Endothelial cell (in vitro differentiated cells): Measurements from ENCODE around the gene EPHB1. TPM values are rescaled to one million over a fixed set of nuclear protein-coding genes. Genes with fewer than 3 reads are reported as not detected.

Experiments used
- DNase-seq: peaks from one replicate; pipeline ENCODE4 v3.0.0; 2021; ENCODE audit warnings: low spot score
- H3K27ac Mint-ChIP-seq: one replicate; pipeline ENCODE4 v1.8.0; 2021; ENCODE audit warnings: mixed read lengths, inconsistent platforms; ENCODE audit not compliant: unreplicated experiment
- H3K27me3 Mint-ChIP-seq: one replicate; pipeline ENCODE4 v1.8.0; 2021; ENCODE audit warnings: mild to moderate bottlenecking, moderate library complexity, mixed read lengths, inconsistent platforms; ENCODE audit not compliant: unreplicated experiment
- H3K36me3 Mint-ChIP-seq: one replicate; pipeline ENCODE4 v1.8.0; 2021; ENCODE audit warnings: mild to moderate bottlenecking, low read depth, mixed read lengths, inconsistent platforms; ENCODE audit not compliant: unreplicated experiment
- H3K4me1 Mint-ChIP-seq: one replicate; pipeline ENCODE4 v1.8.0; 2021; ENCODE audit warnings: mild to moderate bottlenecking, mixed read lengths, inconsistent platforms; ENCODE audit not compliant: unreplicated experiment
- H3K4me3 Mint-ChIP-seq: one replicate; pipeline ENCODE4 v1.8.0; 2021; ENCODE audit warnings: mild to moderate bottlenecking, mixed read lengths, inconsistent platforms; ENCODE audit not compliant: unreplicated experiment
- H3K9me3 Mint-ChIP-seq: one replicate; pipeline ENCODE4 v1.8.0; 2021; ENCODE audit warnings: mixed read lengths, inconsistent platforms; ENCODE audit not compliant: unreplicated experiment
- total RNA-seq: library from RNA; stranded (reverse); fragmentation: NEBNext Ultra II Directional; extraction: Animal tissue kit (Norgen Biotek cat#: 25700); gene quantifications from one replicate; pipeline ENCODE4 v1.2.1, GENCODE V29; 2021; ENCODE audit not compliant: unreplicated experiment
- TF ChIP-seq, protein P1 (sequence below): fragments of 200-600 bp; sonication (generic); IDR thresholded peaks from one replicate; pipeline ENCODE4 v1.5.0; 2021; ENCODE audit warnings: antibody characterized with exemption; ENCODE audit not compliant: unreplicated experiment

EPHB1 gene
- total RNA-seq, 1 donor from 2014 or later = 5.7 TPM

DNA sequence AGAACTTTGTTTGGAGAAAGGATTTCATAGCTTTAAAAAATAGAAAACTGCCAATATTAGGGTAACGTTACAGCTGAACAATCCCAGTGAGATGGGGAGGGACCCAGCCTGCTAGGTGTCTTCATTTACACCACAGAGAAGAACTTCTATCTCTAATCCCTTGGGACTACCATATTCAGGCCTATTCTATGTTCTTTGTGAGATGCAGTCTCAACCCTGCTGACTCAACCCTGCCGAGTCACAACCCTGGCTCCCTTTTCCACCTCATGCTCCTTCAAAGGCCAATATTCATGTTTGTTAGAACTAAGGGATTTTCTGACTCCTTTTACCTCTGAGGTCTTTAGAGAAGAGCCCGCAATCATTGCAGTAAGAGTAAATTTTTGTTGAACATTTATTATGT, 350.5 kb downstream of the EPHB1 start:
- no peaks in the 10 kb centered on the region for H3K36me3 Mint-ChIP-seq
- TF ChIP-seq, protein P1, sequence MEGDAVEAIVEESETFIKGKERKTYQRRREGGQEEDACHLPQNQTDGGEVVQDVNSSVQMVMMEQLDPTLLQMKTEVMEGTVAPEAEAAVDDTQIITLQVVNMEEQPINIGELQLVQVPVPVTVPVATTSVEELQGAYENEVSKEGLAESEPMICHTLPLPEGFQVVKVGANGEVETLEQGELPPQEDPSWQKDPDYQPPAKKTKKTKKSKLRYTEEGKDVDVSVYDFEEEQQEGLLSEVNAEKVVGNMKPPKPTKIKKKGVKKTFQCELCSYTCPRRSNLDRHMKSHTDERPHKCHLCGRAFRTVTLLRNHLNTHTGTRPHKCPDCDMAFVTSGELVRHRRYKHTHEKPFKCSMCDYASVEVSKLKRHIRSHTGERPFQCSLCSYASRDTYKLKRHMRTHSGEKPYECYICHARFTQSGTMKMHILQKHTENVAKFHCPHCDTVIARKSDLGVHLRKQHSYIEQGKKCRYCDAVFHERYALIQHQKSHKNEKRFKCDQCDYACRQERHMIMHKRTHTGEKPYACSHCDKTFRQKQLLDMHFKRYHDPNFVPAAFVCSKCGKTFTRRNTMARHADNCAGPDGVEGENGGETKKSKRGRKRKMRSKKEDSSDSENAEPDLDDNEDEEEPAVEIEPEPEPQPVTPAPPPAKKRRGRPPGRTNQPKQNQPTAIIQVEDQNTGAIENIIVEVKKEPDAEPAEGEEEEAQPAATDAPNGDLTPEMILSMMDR = no peak
- no peaks in the 10 kb centered on the region for H3K4me1 Mint-ChIP-seq

DNA sequence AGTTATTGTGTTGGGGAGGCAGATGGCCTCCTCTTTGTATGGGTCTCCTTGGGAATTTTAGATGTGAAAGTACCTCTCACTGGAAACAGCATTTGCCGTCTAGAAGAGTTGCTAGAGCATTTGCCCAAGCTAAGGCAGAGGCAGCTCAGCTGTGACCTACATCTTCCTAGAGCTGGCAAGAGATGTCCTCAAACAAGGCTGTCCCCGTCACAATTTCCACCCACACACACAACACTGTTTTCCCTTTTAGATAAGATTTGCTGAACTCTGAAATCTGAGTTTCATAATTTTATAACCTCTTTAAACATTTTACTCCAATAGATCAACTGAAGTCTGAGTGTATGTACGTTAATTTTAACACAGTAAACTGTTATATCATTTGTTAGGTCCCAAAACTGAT, 352.6 kb downstream of the EPHB1 start:
- DNase-seq = no peak
- Mint-ChIP-seq H3K36me3 (no peaks in the 10 kb centered on the region), H3K9me3 (no peaks in the 10 kb centered on the region), H3K27me3 (peaks cover 5% of the 10 kb centered on the region), H3K4me3 (no peak overlapping the region), H3K27ac (no peak overlapping the region), H3K4me1 (no peaks in the 10 kb centered on the region)
- TF ChIP-seq, protein P1 = no peak

More for the DNA sequence above, 350.5 kb downstream of the EPHB1 start:
- H3K4me3 Mint-ChIP-seq = no peak overlapping the region
- DNase-seq = no peak
- H3K9me3 Mint-ChIP-seq = no peaks in the 10 kb centered on the region
- peaks cover 7% of the 10 kb centered on the region for H3K27me3 Mint-ChIP-seq
- no peak overlapping the region for H3K27ac Mint-ChIP-seq

DNA sequence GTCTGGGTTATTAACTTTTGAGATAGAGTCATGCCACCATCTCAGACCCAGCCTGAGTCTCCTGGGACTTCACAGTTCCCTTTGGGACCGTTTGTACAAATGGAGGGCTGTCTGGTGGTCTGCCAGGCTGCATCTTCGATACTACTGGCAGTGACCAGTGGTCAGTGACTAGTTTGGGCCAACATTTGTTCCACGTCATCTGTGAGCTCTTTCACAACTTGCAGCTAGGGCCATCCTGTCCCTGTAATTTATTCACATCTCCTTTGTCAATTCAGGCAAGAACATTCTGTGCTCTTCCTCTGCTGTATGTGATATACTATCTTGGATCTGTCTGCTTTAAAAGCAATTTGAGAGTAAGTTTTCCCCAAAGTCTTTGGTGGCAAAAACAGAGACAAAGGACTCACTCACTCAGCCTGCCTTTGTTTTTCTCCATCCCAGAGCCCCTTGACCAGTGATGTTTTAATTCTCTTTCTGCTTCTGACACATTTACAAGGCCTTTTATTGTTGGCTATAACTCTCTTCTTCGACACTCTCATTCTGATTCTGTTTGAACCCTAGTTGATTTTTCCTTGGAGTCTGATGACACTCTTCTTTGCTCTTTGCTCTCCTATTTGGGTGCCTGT, 353.4 kb downstream of the EPHB1 start:
- no peaks in the 10 kb centered on the region for H3K4me1 Mint-ChIP-seq
- TF ChIP-seq, protein P1 = no peak
- peaks cover 2% of the 10 kb centered on the region for H3K27me3 Mint-ChIP-seq
- no peak overlapping the region for H3K4me3 Mint-ChIP-seq
- H3K27ac Mint-ChIP-seq = no peak overlapping the region
- H3K36me3 Mint-ChIP-seq = no peaks in the 10 kb centered on the region
- no peaks in the 10 kb centered on the region for H3K9me3 Mint-ChIP-seq
- no peak for DNase-seq

DNA sequence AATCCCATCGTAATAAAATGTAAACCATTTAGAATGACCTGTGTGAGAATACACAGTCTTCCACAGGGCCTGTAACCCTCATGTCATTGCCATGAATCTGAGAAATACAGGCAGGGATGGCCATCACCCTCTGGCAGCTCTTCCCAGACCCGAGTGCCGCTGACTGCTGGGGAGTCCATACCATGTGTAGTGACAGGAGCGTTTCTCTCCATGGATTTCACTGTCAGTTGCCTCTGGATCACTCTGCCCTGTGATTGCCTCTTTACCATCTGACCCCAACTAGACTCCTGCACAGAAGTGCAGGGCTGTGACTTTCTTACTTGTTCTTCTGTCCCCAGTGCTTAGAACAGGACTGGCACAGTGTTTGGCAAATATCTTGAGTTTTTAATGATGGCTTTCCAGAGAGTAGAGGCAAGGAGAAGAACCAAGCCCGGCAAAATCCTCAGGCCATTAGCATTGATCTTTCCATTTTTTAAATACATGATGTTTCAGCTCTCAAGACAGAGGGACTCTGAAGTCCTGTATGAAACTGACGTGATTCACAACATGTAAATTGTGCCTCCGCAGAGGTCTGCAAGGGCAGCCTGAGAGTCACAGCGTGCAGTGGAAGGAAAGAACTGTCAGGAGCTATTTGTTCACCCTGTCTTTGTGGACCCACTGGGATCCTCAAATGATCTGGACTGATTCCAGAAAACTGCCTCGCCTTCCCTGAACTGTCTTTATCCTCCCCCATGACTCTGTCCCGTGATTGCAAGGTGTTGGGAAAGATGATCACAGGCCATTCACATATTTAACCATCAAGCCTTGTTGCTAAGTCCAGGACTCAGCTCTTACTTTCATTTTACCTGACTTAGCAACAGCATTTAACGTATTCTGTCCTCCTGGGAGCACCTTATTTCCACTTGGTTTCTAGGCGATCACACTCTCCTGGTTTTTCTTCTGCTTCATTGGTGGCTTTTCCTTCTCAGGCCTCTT, 354.9 kb downstream of the EPHB1 start:
- H3K27me3 Mint-ChIP-seq = peaks cover 2% of the 10 kb centered on the region
- no peak overlapping the region for H3K27ac Mint-ChIP-seq
- H3K9me3 Mint-ChIP-seq = no peaks in the 10 kb centered on the region
- no peak for DNase-seq
- no peaks in the 10 kb centered on the region for H3K4me1 Mint-ChIP-seq
- H3K4me3 Mint-ChIP-seq = no peak overlapping the region
- no peaks in the 10 kb centered on the region for H3K36me3 Mint-ChIP-seq
- TF ChIP-seq, protein P1 = no peak

DNA sequence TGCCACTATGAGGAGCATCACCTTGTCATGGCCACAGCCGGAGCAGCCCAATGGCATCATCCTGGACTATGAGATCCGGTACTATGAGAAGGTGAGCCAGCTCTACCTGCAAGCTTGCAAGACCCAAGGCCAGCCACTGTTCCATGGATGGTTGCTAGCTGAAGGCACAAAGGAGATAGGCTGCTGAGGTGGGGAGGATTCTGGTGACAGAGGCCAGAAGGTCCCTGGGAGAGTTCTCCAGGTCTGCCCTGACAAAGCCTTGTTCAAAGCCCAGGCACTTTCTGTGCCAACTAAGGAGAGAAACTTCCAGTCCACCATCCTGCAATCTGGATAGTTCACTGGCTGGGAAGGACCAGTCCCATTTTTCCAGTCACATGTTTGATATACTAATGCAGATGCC, 359.1 kb downstream of the EPHB1 start:
- Mint-ChIP-seq H3K4me3 (no peak overlapping the region), H3K4me1 (no peaks in the 10 kb centered on the region), H3K36me3 (no peaks in the 10 kb centered on the region), H3K9me3 (no peaks in the 10 kb centered on the region), H3K27ac (no peak overlapping the region), H3K27me3 (peaks cover 4% of the 10 kb centered on the region)
- DNase-seq = no peak
- TF ChIP-seq, protein P1 = no peak
